ENCODE data around the gene PARP16. TPM values are rescaled to one million over a fixed set of nuclear protein-coding genes. Genes with fewer than 3 reads are reported as not detected.

Gene PARP16
- total RNA-seq, 1 experiment from 2014 or later = 9.7 TPM

GRCh38 chr15:65333148-65333820 is 46.6 kb upstream of the PARP16 start:
- CTCF ChIA-PET = no interaction called here
- Histone ChIP-seq H3K9me3 (ENCODE audit: control insufficient read depth in 1 of 2, insufficient read depth in 1 of 2, low read depth in 1 of 2, low read length in 2 of 2) (no peaks in the 10 kb centered on the region), H3K27me3 (ENCODE audit: insufficient read depth, low read length) (no peaks in the 10 kb centered on the region; the same call in 1 of the 2 replicates), H3K9ac (ENCODE audit: low read length) (no peak overlapping the region), H3K4me1 (ENCODE audit: control insufficient read depth in 1 of 2, insufficient read depth in 2 of 2, low read length in 2 of 2) (no peaks in the 10 kb centered on the region), H3K27ac (ENCODE audit: low read depth, low read length) (no peak overlapping the region), H4K20me1 (ENCODE audit: insufficient read depth) (no peaks in the 10 kb centered on the region), H3K9me2 (ENCODE audit: insufficient read depth) (no peaks in the 10 kb centered on the region), H3K36me3 (ENCODE audit: control insufficient read depth in 1 of 2, insufficient read depth in 2 of 2, low read length in 2 of 2) (no peaks in the 10 kb centered on the region), H3K79me2 (ENCODE audit: insufficient read depth, low read length) (no peaks in the 10 kb centered on the region), H3K4me3 (replicated peaks in 1 of 2; ENCODE audit: low read depth in 1 of 2, low read length in 2 of 2) (no peak overlapping the region), H2AFZ (ENCODE audit: low read depth, low read length, poor library complexity, severe bottlenecking) (no peak overlapping the region), H3K4me2 (ENCODE audit: low read length) (no peak overlapping the region)
- DNase-seq (ENCODE audit: low read depth, low spot score) (no peak), ATAC-seq (no peak)
- POLR2A ChIA-PET = no interaction called here
- intact Hi-C loops (cut with micrococcal nuclease) = no loop called here
- no TSS peak for BruUV-seq (replicated peaks)
- TF ChIP-seq JUND (IDR thresholded peaks at IDR 0.05) (no peak), SIN3A (IDR thresholded peaks at IDR 0.05; ENCODE audit: low read depth) (no peak), FOSL1 (IDR thresholded peaks at IDR 0.05; ENCODE audit: low read depth) (no peak), YY1 (IDR thresholded peaks at IDR 0.05; ENCODE audit: extremely low read depth, insufficient replicate concordance, low read depth, low read length) (no peak), RAD21 (IDR thresholded peaks at IDR 0.05; ENCODE audit: low read depth) (no peak), CBX3 (IDR thresholded peaks at IDR 0.05; ENCODE audit: low read depth) (no peak), EZH2phosphoT487 (IDR thresholded peaks at IDR 0.05; ENCODE audit: borderline replicate concordance) (no peak), CEBPB (IDR thresholded peaks at IDR 0.05; ENCODE audit: low read depth) (no peak), ZBTB33 (IDR thresholded peaks at IDR 0.05; ENCODE audit: extremely low read depth, insufficient replicate concordance, low read length) (no peak), EGR1 (IDR thresholded peaks at IDR 0.05; ENCODE audit: low read depth) (no peak), POLR2AphosphoS5 (IDR thresholded peaks at IDR 0.05; ENCODE audit: low read depth, low read length) (no peak), SP1 (IDR thresholded peaks at IDR 0.05; ENCODE audit: low read depth) (no peak), ELF1 (IDR thresholded peaks at IDR 0.05; ENCODE audit: borderline replicate concordance, low read depth) (no peak), ZFX (IDR thresholded peaks at IDR 0.05) (no peak), SRF (IDR thresholded peaks at IDR 0.05; ENCODE audit: low read depth) (no peak)
- TF ChIP-seq, protein P1, sequence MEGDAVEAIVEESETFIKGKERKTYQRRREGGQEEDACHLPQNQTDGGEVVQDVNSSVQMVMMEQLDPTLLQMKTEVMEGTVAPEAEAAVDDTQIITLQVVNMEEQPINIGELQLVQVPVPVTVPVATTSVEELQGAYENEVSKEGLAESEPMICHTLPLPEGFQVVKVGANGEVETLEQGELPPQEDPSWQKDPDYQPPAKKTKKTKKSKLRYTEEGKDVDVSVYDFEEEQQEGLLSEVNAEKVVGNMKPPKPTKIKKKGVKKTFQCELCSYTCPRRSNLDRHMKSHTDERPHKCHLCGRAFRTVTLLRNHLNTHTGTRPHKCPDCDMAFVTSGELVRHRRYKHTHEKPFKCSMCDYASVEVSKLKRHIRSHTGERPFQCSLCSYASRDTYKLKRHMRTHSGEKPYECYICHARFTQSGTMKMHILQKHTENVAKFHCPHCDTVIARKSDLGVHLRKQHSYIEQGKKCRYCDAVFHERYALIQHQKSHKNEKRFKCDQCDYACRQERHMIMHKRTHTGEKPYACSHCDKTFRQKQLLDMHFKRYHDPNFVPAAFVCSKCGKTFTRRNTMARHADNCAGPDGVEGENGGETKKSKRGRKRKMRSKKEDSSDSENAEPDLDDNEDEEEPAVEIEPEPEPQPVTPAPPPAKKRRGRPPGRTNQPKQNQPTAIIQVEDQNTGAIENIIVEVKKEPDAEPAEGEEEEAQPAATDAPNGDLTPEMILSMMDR (IDR thresholded peaks at IDR 0.05 in 2 of 3, conservative IDR thresholded peaks at IDR 0.05 in 1 of 3; ENCODE audit: borderline replicate concordance in 1 of 3, insufficient read depth in 1 of 3, low read depth in 2 of 3, low read length in 2 of 3) = no peak
- RAD21 ChIA-PET (ENCODE audit: low non-redundant PET in 1 of 2, low total read pairs in 2 of 2, uncharacterized antibody in 2 of 2, unreplicated experiment in 2 of 2) = no interaction called here

Data from HCT116 (cell line).